Measurements from ENCODE around the gene RAI14.

DNA sequence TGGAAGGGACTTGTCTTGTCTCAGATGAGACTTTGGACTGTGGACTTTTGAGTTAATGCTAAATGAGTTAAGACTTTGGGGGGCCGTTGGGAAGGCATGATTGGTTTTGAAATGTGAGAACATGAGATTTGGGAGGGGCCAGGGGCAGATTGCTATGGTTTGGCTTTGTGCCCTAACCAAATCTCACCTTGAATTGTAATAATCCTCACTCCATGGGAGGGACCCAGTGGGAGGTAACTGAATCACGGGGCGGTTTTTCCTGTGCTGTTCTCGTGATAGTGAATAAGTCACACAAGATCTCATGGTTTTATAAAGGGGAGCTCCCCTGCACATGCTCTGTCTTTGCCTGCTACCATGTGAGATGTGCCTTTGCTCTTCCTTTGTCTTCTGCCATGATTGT is 72.1 kb downstream of the RAI14 start:
- TF ChIP-seq POLR2AphosphoS5 (IDR thresholded peaks at IDR 0.05) = no peak
- no peak for TF ChIP-seq POLR2A (IDR thresholded peaks at IDR 0.05)
